ENCODE data around the gene OR4D10.

Gene OR4D10

GRCh38 chr11:59528711-59529110 is 55.6 kb downstream of the OR4D10 start:
- no peak for DNase-seq (ENCODE audit: low read depth)

Measured in amniotic epithelial cell (primary cell).